Fibroblast of lung (primary cell): Measurements from ENCODE around the gene COPRS. TPM values are rescaled to one million over a fixed set of nuclear protein-coding genes. Genes with fewer than 3 reads are reported as not detected.
"Not testable (repeated sequence)": the region's sequence is repeated elsewhere in the genome, so short reads cannot be mapped to it uniquely, and the experiment has no call there.

Experiments used
- DNase-seq, 2 donors: peaks; one replicate each; pipeline versions ENCODE4 v3.0.0 to v3.0.0-alpha.2; 2010; ENCODE audit warnings: low read depth in 2 of 2
- H2AFZ ChIP-seq: 2 replicates; pipeline ENCODE4 v1.5.1; 2012; ENCODE audit warnings: low read length, control low read depth, inconsistent platforms
- H3K27ac ChIP-seq: 2 replicates; pipeline ENCODE4 v1.5.1; 2011; ENCODE audit warnings: low read length, control low read depth; ENCODE audit not compliant: insufficient read depth
- H3K27me3 ChIP-seq: 2 replicates; pipeline ENCODE4 v1.5.1; 2011; ENCODE audit warnings: mild to moderate bottlenecking, low read length; ENCODE audit not compliant: control insufficient read depth, insufficient read depth
- H3K36me3 ChIP-seq: 2 replicates; pipeline ENCODE4 v1.5.1; 2011; ENCODE audit warnings: low read length; ENCODE audit not compliant: control insufficient read depth, insufficient read depth
- H3K4me1 ChIP-seq: 2 replicates; pipeline ENCODE4 v1.5.1; 2011; ENCODE audit warnings: low read length; ENCODE audit not compliant: control insufficient read depth, insufficient read depth; ENCODE audit errors: extremely low read depth
- H3K4me2 ChIP-seq: 2 replicates; pipeline ENCODE4 v1.5.1; 2011; ENCODE audit warnings: low read length, control low read depth; ENCODE audit not compliant: insufficient read depth; ENCODE audit errors: extremely low read depth
- H3K4me3 ChIP-seq, 4 experiments: fragments of 200-600 bp in 1 of 4; sonication (generic) in 1 of 4; replicated peaks in 1 of 4; 2 replicates each; pipeline ENCODE4 v1.5.1; 2011 to 2016; ENCODE audit warnings: low read length in 4 of 4, low read depth in 3 of 4, mild to moderate bottlenecking in 3 of 4, control low read depth in 2 of 4, inconsistent platforms in 1 of 4, mixed read lengths in 1 of 4; ENCODE audit not compliant: insufficient read depth in 1 of 4; ENCODE audit errors: control extremely low read depth in 1 of 4
- H3K79me2 ChIP-seq: 2 replicates; pipeline ENCODE4 v1.5.1; 2012; ENCODE audit warnings: mild to moderate bottlenecking, low read length, inconsistent platforms; ENCODE audit not compliant: control insufficient read depth, insufficient read depth
- H3K9ac ChIP-seq: 2 replicates; pipeline ENCODE4 v1.5.1; 2011; ENCODE audit warnings: mild to moderate bottlenecking, low read length, control low read depth; ENCODE audit not compliant: insufficient read depth
- H3K9me3 ChIP-seq: 2 replicates; pipeline ENCODE4 v1.5.1; 2012; ENCODE audit warnings: low read depth, low read length; ENCODE audit not compliant: control insufficient read depth, insufficient read depth
- H4K20me1 ChIP-seq: 2 replicates; pipeline ENCODE4 v1.5.1; 2011; ENCODE audit warnings: low read length; ENCODE audit not compliant: control insufficient read depth, insufficient read depth; ENCODE audit errors: extremely low read depth
- EZH2 ChIP-seq: IDR thresholded peaks from 2 replicates; pipeline ENCODE4 v1.5.1; 2012; ENCODE audit warnings: low read length, control low read depth, mild to moderate bottlenecking; ENCODE audit errors: missing control alignments
- polyA plus RNA-seq, 2 donors: library from polyadenylated mRNA; depleted of rRNA in 1 of 2; stranded (reverse) in 1 of 2; unstranded in 1 of 2; fragments of >200 nt; gene quantifications; 2 replicates each; pipeline ENCODE4 v1.2.1, GENCODE V29; 2011 to 2012; ENCODE audit warnings: missing spikeins in 1 of 2
- total RNA-seq: library from RNA; depleted of rRNA; stranded (reverse); fragments of >200 nt; gene quantifications from 2 replicates; pipeline ENCODE4 v1.2.1, GENCODE V29; 2014
- TF ChIP-seq, protein P1 (sequence below), 2 donors: IDR thresholded peaks in 1 of 2; conservative IDR thresholded peaks in 1 of 2; 1 replicate in 1 of 2; 2 replicates in 1 of 2; pipeline ENCODE4 v1.5.1; 2011 to 2012; ENCODE audit warnings: low read length in 2 of 2, control low read depth in 1 of 2, inconsistent platforms in 1 of 2, low read depth in 1 of 2, mild to moderate bottlenecking in 1 of 2

The COPRS gene
- total and polyA plus RNA-seq, 2 donors (not counting 1 experiment from before 2014, with no cell fraction given): 97.9 to 98.7 TPM

DNA sequence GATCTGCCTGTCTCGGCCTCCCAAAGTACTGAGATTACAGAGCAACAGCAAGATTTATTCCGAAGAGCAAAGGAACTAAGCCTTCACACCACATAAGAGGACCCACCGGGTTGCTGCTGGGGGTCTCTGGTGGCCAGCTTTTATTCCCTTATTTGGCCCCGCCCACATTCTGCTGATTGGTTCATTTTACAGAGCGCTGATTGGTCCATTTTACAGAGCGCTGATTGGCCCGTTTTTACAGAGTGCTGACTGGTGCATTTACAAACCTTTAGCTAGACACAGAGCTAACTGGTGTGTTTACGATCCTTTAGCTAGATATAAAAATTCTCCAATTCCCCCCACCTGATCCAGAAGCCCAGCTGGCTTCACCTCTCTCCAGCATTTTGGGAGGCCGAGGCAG lies 26.3 kb downstream of the COPRS start:
- DNase-seq: no peak
- Histone ChIP-seq H3K79me2 (no peaks in the 10 kb centered on the region), H3K4me1 (peaks cover 4% of the 10 kb centered on the region), H3K27me3 (no peaks in the 10 kb centered on the region), H3K27ac (no peak overlapping the region), H2AFZ (no peak overlapping the region), H3K4me3 (no peak overlapping the region), H3K36me3 (no peaks in the 10 kb centered on the region), H3K4me2 (no peak overlapping the region), H3K9ac (no peak overlapping the region), H3K9me3 (no peaks in the 10 kb centered on the region), H4K20me1 (no peaks in the 10 kb centered on the region)
- no peak for TF ChIP-seq EZH2
- TF ChIP-seq, protein P1, sequence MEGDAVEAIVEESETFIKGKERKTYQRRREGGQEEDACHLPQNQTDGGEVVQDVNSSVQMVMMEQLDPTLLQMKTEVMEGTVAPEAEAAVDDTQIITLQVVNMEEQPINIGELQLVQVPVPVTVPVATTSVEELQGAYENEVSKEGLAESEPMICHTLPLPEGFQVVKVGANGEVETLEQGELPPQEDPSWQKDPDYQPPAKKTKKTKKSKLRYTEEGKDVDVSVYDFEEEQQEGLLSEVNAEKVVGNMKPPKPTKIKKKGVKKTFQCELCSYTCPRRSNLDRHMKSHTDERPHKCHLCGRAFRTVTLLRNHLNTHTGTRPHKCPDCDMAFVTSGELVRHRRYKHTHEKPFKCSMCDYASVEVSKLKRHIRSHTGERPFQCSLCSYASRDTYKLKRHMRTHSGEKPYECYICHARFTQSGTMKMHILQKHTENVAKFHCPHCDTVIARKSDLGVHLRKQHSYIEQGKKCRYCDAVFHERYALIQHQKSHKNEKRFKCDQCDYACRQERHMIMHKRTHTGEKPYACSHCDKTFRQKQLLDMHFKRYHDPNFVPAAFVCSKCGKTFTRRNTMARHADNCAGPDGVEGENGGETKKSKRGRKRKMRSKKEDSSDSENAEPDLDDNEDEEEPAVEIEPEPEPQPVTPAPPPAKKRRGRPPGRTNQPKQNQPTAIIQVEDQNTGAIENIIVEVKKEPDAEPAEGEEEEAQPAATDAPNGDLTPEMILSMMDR (conservative IDR thresholded peaks at IDR 0.05 in 1 of 2, IDR thresholded peaks at IDR 0.05 in 1 of 2; ENCODE audit: low read depth in 1 of 2, low read length in 2 of 2): no peak

DNA sequence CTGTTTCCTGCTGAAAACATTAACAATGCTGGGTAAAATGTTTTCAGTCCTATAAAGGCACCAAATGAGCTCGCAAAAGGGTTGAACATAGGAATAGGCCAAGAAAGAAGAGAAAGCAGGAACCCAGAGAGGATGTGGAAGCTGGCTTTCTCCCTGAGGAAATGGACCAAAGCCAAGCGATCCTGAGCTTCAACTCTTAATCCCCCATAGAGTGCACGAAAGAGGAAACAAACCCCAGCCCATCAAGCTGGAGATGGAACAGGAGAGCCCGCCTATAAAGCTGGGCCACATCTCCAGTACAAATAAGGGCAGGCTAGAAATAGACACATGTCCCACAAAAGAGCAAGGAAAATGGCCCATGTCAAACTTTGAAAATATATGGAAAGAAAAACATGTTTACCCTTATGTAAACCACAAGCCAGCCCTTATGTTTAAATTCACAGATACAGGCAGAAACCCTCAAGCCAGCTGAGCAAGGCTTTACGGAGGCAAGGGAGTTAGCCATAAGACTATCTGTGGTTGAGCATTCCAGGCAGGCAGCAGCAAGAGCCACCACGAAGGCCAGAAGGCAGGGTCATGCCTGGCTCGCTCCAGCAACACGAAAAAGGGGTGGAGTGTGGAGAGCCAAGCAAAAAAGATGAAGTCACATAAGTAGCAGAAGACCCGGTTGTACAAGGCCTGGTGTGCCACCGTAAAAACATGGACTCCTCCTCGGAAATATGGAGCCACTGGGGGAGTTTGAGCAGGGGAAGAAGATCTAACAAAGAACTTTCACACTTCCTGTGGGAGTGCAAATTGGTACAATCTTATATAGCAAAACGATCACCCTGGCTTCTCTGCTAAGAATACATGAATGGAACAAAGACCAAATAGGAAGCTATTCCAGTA lies 27.8 kb downstream of the COPRS start:
- H3K9me3 ChIP-seq: no peaks in the 10 kb centered on the region
- no peak overlapping the region for H3K27ac ChIP-seq
- H3K4me1 ChIP-seq: peaks cover 4% of the 10 kb centered on the region
- peaks cover under 1% of the 10 kb centered on the region for H3K36me3 ChIP-seq
- TF ChIP-seq EZH2: no peak
- TF ChIP-seq, protein P1 (conservative IDR thresholded peaks at IDR 0.05 in 1 of 2, IDR thresholded peaks at IDR 0.05 in 1 of 2; ENCODE audit: low read depth in 1 of 2, low read length in 2 of 2): no peak
- H3K4me3 ChIP-seq: no peak overlapping the region
- H3K27me3 ChIP-seq: no peaks in the 10 kb centered on the region
- peak; percentile 50 to 55 for DNase-seq
- no peak overlapping the region for H3K9ac ChIP-seq
- peak overlapping the region; percentile 47 for H2AFZ ChIP-seq
- H3K79me2 ChIP-seq: no peaks in the 10 kb centered on the region
- no peaks in the 10 kb centered on the region for H4K20me1 ChIP-seq
- no peak overlapping the region for H3K4me2 ChIP-seq

DNA sequence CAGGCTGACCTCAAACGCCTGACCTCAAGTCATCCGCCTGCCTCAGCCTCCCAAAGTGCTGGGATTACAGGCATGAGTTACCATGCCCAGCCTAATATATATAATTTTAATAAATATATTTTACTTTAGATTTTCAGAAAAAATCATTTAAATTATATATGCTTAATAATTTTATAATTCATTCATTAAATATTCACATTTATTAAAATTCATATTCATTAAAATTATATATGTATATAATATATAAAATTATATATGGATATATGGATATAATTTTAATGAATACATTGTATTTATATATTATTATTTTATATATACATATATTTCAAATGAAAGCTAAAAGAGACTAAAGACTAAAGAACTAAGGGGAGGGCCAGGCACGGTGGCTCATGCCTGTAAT lies 29.4 kb downstream of the COPRS start:
- Histone ChIP-seq H3K27ac (no peak overlapping the region), H3K4me3 (no peak overlapping the region), H3K4me1 (peaks cover 10% of the 10 kb centered on the region), H4K20me1 (no peaks in the 10 kb centered on the region), H2AFZ (no peak overlapping the region), H3K4me2 (no peak overlapping the region), H3K36me3 (peaks cover 1% of the 10 kb centered on the region), H3K79me2 (no peaks in the 10 kb centered on the region), H3K27me3 (no peaks in the 10 kb centered on the region), H3K9ac (no peak overlapping the region), H3K9me3 (no peaks in the 10 kb centered on the region)
- TF ChIP-seq, protein P1 (conservative IDR thresholded peaks at IDR 0.05 in 1 of 2, IDR thresholded peaks at IDR 0.05 in 1 of 2; ENCODE audit: low read depth in 1 of 2, low read length in 2 of 2): no peak
- no peak for TF ChIP-seq EZH2
- no peak for DNase-seq

DNA sequence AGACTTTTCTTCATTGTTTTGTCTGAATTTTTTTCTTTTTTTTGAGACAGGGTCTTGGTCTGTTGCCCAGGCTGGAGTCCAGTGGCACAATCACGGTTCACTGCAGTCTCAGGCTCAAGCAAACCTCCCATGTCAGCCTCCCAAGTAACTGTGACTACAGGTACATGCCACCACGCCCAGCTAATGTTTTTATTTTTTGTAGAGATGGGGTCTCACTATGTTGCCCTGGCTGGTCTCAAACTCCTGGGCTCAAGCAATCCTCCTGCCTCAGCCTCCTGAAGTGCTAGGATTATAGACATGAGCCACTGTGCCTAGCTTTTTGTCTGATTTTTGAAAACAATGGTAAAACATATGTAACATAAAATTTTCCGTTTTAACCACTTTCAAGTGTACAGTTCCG lies 30.1 kb downstream of the COPRS start:
- H3K27ac ChIP-seq, DNase-seq: not testable (repeated sequence)

More for the DNA sequence above, 30.1 kb downstream of the COPRS start:
- peaks cover 12% of the 10 kb centered on the region for H3K4me1 ChIP-seq
- not testable (repeated sequence) for H3K9ac ChIP-seq, H3K4me3 ChIP-seq, H3K36me3 ChIP-seq, H4K20me1 ChIP-seq, H3K79me2 ChIP-seq, H3K9me3 ChIP-seq, H3K4me2 ChIP-seq, H3K27me3 ChIP-seq, H2AFZ ChIP-seq
